NT2/D1 (cell line): ENCODE measurements around the gene KTN1.

Experiments
- DNase-seq: peaks from one replicate; pipeline ENCODE4 v3.0.0-alpha.2; 2011; ENCODE audit warnings: low read depth, low spot score
- H3K27me3 ChIP-seq: 2 replicates; pipeline ENCODE4 v1.6.0; 2011; ENCODE audit warnings: mild to moderate bottlenecking; ENCODE audit not compliant: insufficient read length, insufficient read depth
- H3K36me3 ChIP-seq: 2 replicates; pipeline ENCODE4 v1.6.1; 2011; ENCODE audit warnings: mild to moderate bottlenecking, low read length, mixed read lengths; ENCODE audit not compliant: insufficient read depth, insufficient read length
- H3K4me1 ChIP-seq: 2 replicates; pipeline ENCODE4 v1.5.1; 2011; ENCODE audit not compliant: insufficient read depth, insufficient read length
- H3K4me3 ChIP-seq: 2 replicates; pipeline ENCODE4 v1.5.1; 2011; ENCODE audit warnings: low read depth; ENCODE audit not compliant: insufficient read length
- H3K9ac ChIP-seq: 2 replicates; pipeline ENCODE4 v1.6.0; 2011; ENCODE audit warnings: low read depth; ENCODE audit not compliant: insufficient read length
- H3K9me3 ChIP-seq: 2 replicates; pipeline ENCODE4 v1.5.1; 2011; ENCODE audit warnings: mild to moderate bottlenecking, low read length; ENCODE audit not compliant: insufficient read depth
- SUZ12 ChIP-seq: IDR thresholded peaks from 2 replicates; pipeline ENCODE4 v1.6.1; 2011; ENCODE audit not compliant: insufficient read length, insufficient read depth; ENCODE audit errors: extremely low read depth
- YY1 ChIP-seq: IDR thresholded peaks from 2 replicates; pipeline ENCODE4 v1.6.1; 2011; ENCODE audit not compliant: insufficient read length, insufficient read depth
- ZNF274 ChIP-seq: IDR thresholded peaks from 2 replicates; pipeline ENCODE4 v1.6.1; 2011; ENCODE audit warnings: mild to moderate bottlenecking, low read depth, low read length

The KTN1 gene

DNA sequence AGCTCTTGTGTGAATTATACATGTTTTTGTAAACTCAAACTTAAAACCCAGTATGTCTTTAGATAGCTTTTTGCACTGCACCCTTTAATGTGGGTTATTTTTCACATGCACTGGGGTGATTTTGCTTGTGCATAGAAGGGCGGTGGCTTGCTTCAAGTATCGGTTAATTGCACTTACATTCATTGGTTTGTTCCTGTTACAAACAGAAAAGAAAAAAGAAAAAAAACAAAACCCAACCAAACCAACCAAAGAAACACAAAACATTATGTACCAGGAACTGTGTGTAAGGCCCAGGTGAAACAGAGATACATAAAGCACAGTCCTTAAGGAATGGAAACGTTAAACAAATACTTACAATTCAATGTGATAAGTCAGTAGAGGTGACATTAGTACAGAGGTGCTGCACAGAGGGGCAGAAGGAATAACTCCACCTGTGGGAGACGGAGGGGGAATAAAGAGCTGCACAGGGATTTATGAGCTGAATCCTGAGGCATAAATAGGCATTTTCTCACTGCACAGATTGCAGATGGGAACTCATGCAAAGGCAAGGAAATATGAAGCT, 151.4 kb downstream of the KTN1 start:
- H3K9ac ChIP-seq = no peak overlapping the region
- no peaks in the 10 kb centered on the region for H3K27me3 ChIP-seq
- H3K4me3 ChIP-seq = no peak overlapping the region
- TF ChIP-seq SUZ12 (no peak), ZNF274 (no peak), YY1 (no peak)
- no peaks in the 10 kb centered on the region for H3K4me1 ChIP-seq
- H3K9me3 ChIP-seq = no peaks in the 10 kb centered on the region
- no peaks in the 10 kb centered on the region for H3K36me3 ChIP-seq
- DNase-seq = no peak

DNA sequence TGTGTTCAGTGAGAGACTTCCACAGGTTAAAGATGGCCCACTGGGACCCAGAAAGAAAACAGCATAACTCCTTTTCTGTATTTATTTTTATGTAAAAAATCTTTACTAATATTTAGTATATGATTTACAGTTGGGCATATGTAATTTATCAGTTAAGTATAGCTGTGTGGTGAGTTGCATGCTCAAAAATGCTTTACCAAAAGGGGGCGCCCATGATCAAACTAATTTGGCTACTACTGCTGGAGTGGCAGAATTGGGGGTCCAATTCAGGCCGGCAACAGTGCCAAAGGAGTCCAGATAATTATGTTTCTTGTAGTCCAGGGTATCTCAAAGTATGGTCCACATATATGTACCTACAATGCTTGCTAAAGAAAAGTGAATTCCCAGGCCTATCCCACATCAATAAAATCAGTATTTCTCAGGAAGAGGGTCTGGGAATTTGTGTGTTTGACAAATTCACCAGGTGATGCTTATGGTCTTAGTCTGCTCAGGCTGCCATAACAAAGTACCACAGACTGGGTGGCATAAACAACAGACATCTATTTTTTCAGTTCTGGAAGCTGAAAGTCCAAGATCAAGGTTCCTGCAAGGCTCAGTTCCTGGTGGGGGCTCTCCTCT, 152.0 kb downstream of the KTN1 start:
- no peaks in the 10 kb centered on the region for H3K4me1 ChIP-seq
- no peak overlapping the region for H3K4me3 ChIP-seq
- no peaks in the 10 kb centered on the region for H3K36me3 ChIP-seq
- no peaks in the 10 kb centered on the region for H3K27me3 ChIP-seq
- no peak for DNase-seq
- H3K9ac ChIP-seq = no peak overlapping the region
- no peaks in the 10 kb centered on the region; the same call in 1 of the 2 replicates for H3K9me3 ChIP-seq
- TF ChIP-seq SUZ12 = no peak
- TF ChIP-seq ZNF274 = no peak
- no peak for TF ChIP-seq YY1

DNA sequence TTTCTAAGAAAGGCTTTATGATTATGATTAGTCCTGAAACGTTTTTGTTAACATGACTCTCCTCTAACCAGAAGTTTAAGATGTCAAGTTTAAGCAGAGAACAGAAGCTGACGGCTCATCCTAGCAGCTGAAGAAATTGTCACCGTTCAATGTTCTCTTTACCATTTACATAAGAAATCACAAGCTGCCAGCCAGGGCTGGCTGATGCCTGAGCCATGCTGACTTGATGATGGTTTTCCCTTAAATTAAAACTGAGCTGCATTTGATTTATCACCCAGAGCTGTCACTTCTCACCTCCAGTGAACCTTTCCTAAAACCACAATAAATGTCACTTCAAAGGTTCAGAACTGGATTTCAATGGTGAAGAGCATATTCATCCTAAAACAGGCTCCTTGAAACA, 153.6 kb downstream of the KTN1 start:
- H3K4me1 ChIP-seq = no peaks in the 10 kb centered on the region
- no peak overlapping the region for H3K9ac ChIP-seq
- no peaks in the 10 kb centered on the region for H3K36me3 ChIP-seq
- H3K9me3 ChIP-seq = no peaks in the 10 kb centered on the region; the same call in 1 of the 2 replicates
- TF ChIP-seq SUZ12 = no peak
- TF ChIP-seq ZNF274 = no peak
- no peak for TF ChIP-seq YY1
- no peaks in the 10 kb centered on the region for H3K27me3 ChIP-seq
- no peak for DNase-seq
- H3K4me3 ChIP-seq = no peak overlapping the region
